GM21717 (cell line): Measurements from ENCODE around the gene PDIK1L.
A peak's percentile ranks its signal among the peaks of the same experiment; 100 is the strongest.

Experiments
- ATAC-seq: cut with Tn5 transposase; IDR thresholded peaks from one replicate; pipeline ENCODE4 v1.9.1; 2021; ENCODE audit warnings: mild to moderate bottlenecking, moderate library complexity; ENCODE audit not compliant: unreplicated experiment

The PDIK1L gene

DNA sequence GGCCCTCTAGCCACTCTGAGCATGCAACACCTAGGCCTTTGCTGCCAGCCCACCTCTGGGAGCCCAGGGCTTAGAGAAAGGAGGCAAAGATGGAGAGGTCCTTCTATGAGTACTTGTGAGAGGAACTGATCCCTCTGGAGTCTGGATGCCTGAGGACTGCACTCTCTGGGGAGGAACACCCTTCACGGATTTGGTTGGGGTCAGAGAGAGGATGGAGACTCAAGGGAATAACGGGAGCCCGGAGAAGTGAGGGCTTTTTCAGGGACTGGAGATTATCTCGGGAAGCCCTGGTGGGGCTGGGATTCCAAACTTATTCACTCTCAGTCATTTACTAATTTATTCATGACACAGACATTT lies 57.6 kb downstream of the PDIK1L start:
- no peak for ATAC-seq

GRCh38 chr1:26169669-26170471 lies 58.2 kb downstream of the PDIK1L start, which contains the start of gene ZNF593:
ZNF593 (plus strand) TSS chr1:26169908; CDS start chr1:26169984, 76 bp downstream.
- peak; percentile 89 for ATAC-seq

DNA sequence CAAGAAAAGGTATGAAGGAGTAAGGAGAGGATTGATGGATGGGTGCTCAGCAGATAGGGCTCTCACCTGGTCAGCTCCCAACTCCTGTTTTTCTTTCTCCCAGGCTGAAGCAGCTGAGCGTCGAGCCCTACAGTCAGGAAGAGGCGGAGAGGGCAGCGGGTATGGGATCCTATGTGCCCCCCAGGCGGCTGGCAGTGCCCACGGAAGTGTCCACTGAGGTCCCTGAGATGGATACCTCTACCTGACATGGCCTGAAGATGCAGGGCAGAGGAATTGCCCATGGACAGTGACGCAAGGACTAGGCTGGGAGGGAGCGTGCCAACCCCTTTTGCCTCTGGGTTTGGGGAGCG lies 58.8 kb downstream of the PDIK1L start:
- ATAC-seq, result no peak

DNA sequence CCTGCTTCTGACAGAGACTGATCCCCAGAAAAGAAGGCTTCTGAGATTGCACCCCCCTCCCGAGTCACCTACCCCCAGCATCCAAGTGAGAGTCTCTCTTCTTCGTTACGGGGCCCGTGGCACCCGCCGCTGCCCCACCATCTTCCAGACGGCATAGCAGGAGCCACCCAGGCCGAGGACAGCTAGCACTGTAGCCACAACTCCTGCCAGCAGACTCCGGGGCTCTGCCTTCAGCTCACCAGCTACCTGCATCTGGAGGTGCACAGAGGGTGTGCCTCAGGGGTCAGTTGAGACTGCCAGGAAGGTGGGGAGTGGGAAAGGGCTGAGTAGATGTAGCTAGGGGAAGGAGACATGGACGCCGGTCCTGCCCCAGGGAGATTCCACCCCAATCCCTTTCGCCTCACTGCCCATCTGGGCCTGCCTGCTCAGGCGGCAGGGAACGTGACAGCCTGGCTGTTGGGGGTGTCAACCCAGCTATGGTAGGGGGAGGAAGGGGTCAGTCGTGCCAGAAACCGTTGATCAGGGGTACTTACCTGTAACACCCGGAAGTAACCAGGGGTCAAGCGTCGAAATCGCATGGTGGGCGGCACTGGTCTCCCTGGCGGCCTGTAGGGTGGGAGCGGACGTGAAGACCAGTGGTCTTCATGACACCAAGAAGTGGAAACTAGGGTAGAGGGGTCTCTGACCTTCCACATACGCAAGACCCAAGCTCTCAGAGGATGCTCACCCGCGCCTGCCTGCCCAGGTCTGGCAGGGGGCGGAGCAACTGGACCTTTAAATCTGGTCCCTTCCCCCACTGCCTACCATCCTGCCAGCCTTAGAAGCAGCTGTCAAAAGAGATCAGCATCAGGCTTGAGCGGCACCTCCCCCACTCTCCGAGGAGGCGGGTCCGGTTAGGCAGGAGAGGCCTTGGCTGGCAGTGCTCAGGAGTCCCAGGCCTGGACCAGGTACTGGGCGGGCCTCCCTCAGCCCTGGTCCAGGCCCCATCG lies 59.8 kb downstream of the PDIK1L start, which contains the start of gene ZNF593OS:
Gene ZNF593OS, minus strand, starts transcription at position 749 of the 989 bp plus-strand sequence. Its CDS starts 171 bp downstream, at position 578.
- no peak for ATAC-seq
